SJSA1 (cell line): ENCODE measurements around the gene NR6A1. TPM values are rescaled to one million over a fixed set of nuclear protein-coding genes. Genes with fewer than 3 reads are reported as not detected.

Experiments used
- DNase-seq, 2 experiments: peaks; one replicate each; pipeline ENCODE4 v3.0.0-alpha.2; 2015 to 2020; ENCODE audit warnings: low spot score in 2 of 2, low read depth in 1 of 2
- H3K27ac ChIP-seq: fragments of 250-450 bp; sonication (Bioruptor Pico); 2 replicates; pipeline ENCODE4 v1.5.1; 2020; ENCODE audit warnings: mild to moderate bottlenecking, moderate library complexity
- H3K27me3 ChIP-seq: fragments of 250-450 bp; sonication (Bioruptor Pico); replicated peaks from 2 replicates; pipeline ENCODE4 v1.5.1; 2020; ENCODE audit warnings: mild to moderate bottlenecking, moderate library complexity
- H3K36me3 ChIP-seq: fragments of 250-450 bp; sonication (Bioruptor Pico); 2 replicates; pipeline ENCODE4 v1.5.1; 2020; ENCODE audit warnings: mild to moderate bottlenecking
- H3K4me1 ChIP-seq: fragments of 250-450 bp; sonication (Bioruptor Pico); replicated peaks from 2 replicates; pipeline ENCODE4 v1.6.1; 2021; ENCODE audit warnings: mild to moderate bottlenecking
- H3K4me3 ChIP-seq: fragments of 250-450 bp; sonication (Bioruptor Pico); 2 replicates; pipeline ENCODE4 v1.5.1; 2020; ENCODE audit warnings: mild to moderate bottlenecking
- H3K9me3 ChIP-seq: fragments of 250-450 bp; sonication (Bioruptor Pico); replicated peaks from 2 replicates; pipeline ENCODE4 v1.5.1; 2020; ENCODE audit warnings: mild to moderate bottlenecking
- total RNA-seq: library from RNA; depleted of rRNA; stranded (reverse); fragments of >200 nt; shearing (Covaris generic); gene quantifications from 2 replicates; pipeline ENCODE4 v1.2.3, GENCODE V29; 2014

Gene NR6A1
- total RNA-seq, 1 experiment from 2014 or later: 1.0 TPM

GRCh38 chr9:124615100-124615742 lies 155.9 kb downstream of the NR6A1 start:
- Histone ChIP-seq H3K9me3 (no peaks in the 10 kb centered on the region), H3K36me3 (no peaks in the 10 kb centered on the region), H3K4me3 (no peak overlapping the region), H3K27ac (no peak overlapping the region), H3K4me1 (peaks cover 10% of the 10 kb centered on the region), H3K27me3 (no peaks in the 10 kb centered on the region)
- no peak for DNase-seq

- H3K36me3 ChIP-seq: no peaks in the 10 kb centered on the region
- peaks cover 10% of the 10 kb centered on the region for H3K4me1 ChIP-seq
- H3K27ac ChIP-seq: no peak overlapping the region
- no peak overlapping the region for H3K4me3 ChIP-seq
- no peak for DNase-seq
- no peaks in the 10 kb centered on the region for H3K9me3 ChIP-seq
- no peaks in the 10 kb centered on the region for H3K27me3 ChIP-seq
Measured at GRCh38 chr9:124613849-124614248, 157.3 kb downstream of the NR6A1 start.

- no peak overlapping the region for H3K4me3 ChIP-seq
- H3K4me1 ChIP-seq: no peaks in the 10 kb centered on the region
- no peak overlapping the region for H3K27ac ChIP-seq
- H3K36me3 ChIP-seq: no peaks in the 10 kb centered on the region
- H3K9me3 ChIP-seq: no peaks in the 10 kb centered on the region
- DNase-seq: no peak
- no peaks in the 10 kb centered on the region for H3K27me3 ChIP-seq
Measured at GRCh38 chr9:124611106-124611505, 160.0 kb downstream of the NR6A1 start.

GRCh38 chr9:124606027-124606426 lies 165.1 kb downstream of the NR6A1 start:
- H3K4me1 ChIP-seq: peaks cover 9% of the 10 kb centered on the region
- no peaks in the 10 kb centered on the region for H3K27me3 ChIP-seq
- no peaks in the 10 kb centered on the region for H3K36me3 ChIP-seq
- DNase-seq: no peak
- H3K27ac ChIP-seq: no peak overlapping the region
- no peaks in the 10 kb centered on the region for H3K9me3 ChIP-seq
- H3K4me3 ChIP-seq: no peak overlapping the region

GRCh38 chr9:124605258-124605657 lies 165.9 kb downstream of the NR6A1 start:
- Histone ChIP-seq H3K4me3 (no peak overlapping the region), H3K36me3 (no peaks in the 10 kb centered on the region), H3K27me3 (no peaks in the 10 kb centered on the region), H3K27ac (no peak overlapping the region), H3K4me1 (peaks cover 9% of the 10 kb centered on the region), H3K9me3 (no peaks in the 10 kb centered on the region)
- DNase-seq: no peak

GRCh38 chr9:124602632-124603031 lies 168.5 kb downstream of the NR6A1 start:
- no peaks in the 10 kb centered on the region for H3K27me3 ChIP-seq
- H3K4me1 ChIP-seq: peaks cover 9% of the 10 kb centered on the region
- no peaks in the 10 kb centered on the region for H3K36me3 ChIP-seq
- H3K9me3 ChIP-seq: no peaks in the 10 kb centered on the region
- H3K27ac ChIP-seq: no peak overlapping the region
- H3K4me3 ChIP-seq: no peak overlapping the region
- no peak for DNase-seq

- DNase-seq: peak in 1 of 2 experiments; percentile 31
- Histone ChIP-seq H3K4me1 (peaks cover 9% of the 10 kb centered on the region), H3K27me3 (no peaks in the 10 kb centered on the region), H3K27ac (no peak overlapping the region), H3K4me3 (no peak overlapping the region), H3K9me3 (no peaks in the 10 kb centered on the region), H3K36me3 (no peaks in the 10 kb centered on the region)
Measured at GRCh38 chr9:124602204-124602603, 168.9 kb downstream of the NR6A1 start.

GRCh38 chr9:124600407-124600806 lies 170.7 kb downstream of the NR6A1 start:
- no peaks in the 10 kb centered on the region for H3K36me3 ChIP-seq
- H3K27ac ChIP-seq: no peak overlapping the region
- no peaks in the 10 kb centered on the region for H3K27me3 ChIP-seq
- H3K4me1 ChIP-seq: peaks cover 9% of the 10 kb centered on the region
- no peak overlapping the region for H3K4me3 ChIP-seq
- DNase-seq: no peak
- no peaks in the 10 kb centered on the region for H3K9me3 ChIP-seq

GRCh38 chr9:124599121-124599795 lies 171.9 kb downstream of the NR6A1 start:
- H3K4me3 ChIP-seq: no peak overlapping the region

GRCh38 chr9:124598048-124598447 lies 173.1 kb downstream of the NR6A1 start:
- Histone ChIP-seq H3K27me3 (no peaks in the 10 kb centered on the region), H3K36me3 (no peaks in the 10 kb centered on the region), H3K4me1 (peaks cover 22% of the 10 kb centered on the region), H3K27ac (no peak overlapping the region), H3K9me3 (no peaks in the 10 kb centered on the region), H3K4me3 (no peak overlapping the region)
- no peak for DNase-seq

More at GRCh38 chr9:124599121-124599795, 171.9 kb downstream of the NR6A1 start:
- no peak for DNase-seq
- Histone ChIP-seq H3K4me1 (peaks cover 12% of the 10 kb centered on the region), H3K36me3 (no peaks in the 10 kb centered on the region), H3K27me3 (no peaks in the 10 kb centered on the region), H3K27ac (no peak overlapping the region), H3K9me3 (no peaks in the 10 kb centered on the region)

GRCh38 chr9:124596172-124596839 lies 174.8 kb downstream of the NR6A1 start:
- no peaks in the 10 kb centered on the region for H3K36me3 ChIP-seq
- peaks cover 13% of the 10 kb centered on the region for H3K4me1 ChIP-seq
- DNase-seq: no peak
- no peak overlapping the region for H3K27ac ChIP-seq
- H3K9me3 ChIP-seq: no peaks in the 10 kb centered on the region
- H3K27me3 ChIP-seq: no peaks in the 10 kb centered on the region
- no peak overlapping the region for H3K4me3 ChIP-seq

- Histone ChIP-seq H3K27ac (no peak overlapping the region), H3K4me3 (no peak overlapping the region), H3K4me1 (peaks cover 13% of the 10 kb centered on the region), H3K9me3 (no peaks in the 10 kb centered on the region), H3K36me3 (no peaks in the 10 kb centered on the region), H3K27me3 (no peaks in the 10 kb centered on the region)
- DNase-seq: no peak
Measured at GRCh38 chr9:124595743-124596142, 175.4 kb downstream of the NR6A1 start.

- no peak for DNase-seq
- H3K4me1 ChIP-seq: peaks cover 13% of the 10 kb centered on the region
- H3K9me3 ChIP-seq: no peaks in the 10 kb centered on the region
- H3K36me3 ChIP-seq: no peaks in the 10 kb centered on the region
- no peak overlapping the region for H3K27ac ChIP-seq
- H3K4me3 ChIP-seq: no peak overlapping the region
- no peaks in the 10 kb centered on the region for H3K27me3 ChIP-seq
Measured at GRCh38 chr9:124594673-124595072, 176.4 kb downstream of the NR6A1 start.

GRCh38 chr9:124594225-124594624 lies 176.9 kb downstream of the NR6A1 start:
- Histone ChIP-seq H3K27me3 (no peaks in the 10 kb centered on the region), H3K36me3 (no peaks in the 10 kb centered on the region), H3K9me3 (no peaks in the 10 kb centered on the region), H3K4me3 (no peak overlapping the region), H3K27ac (no peak overlapping the region), H3K4me1 (peaks cover 13% of the 10 kb centered on the region)
- DNase-seq: no peak
